GM19455 (cell line): ENCODE data around the gene ADGRV1.
"Not testable (repeated sequence)": the region's sequence is repeated elsewhere in the genome, so short reads cannot be mapped to it uniquely, and the experiment has no call there.

Source experiments
- ATAC-seq: cut with Tn5 transposase; IDR thresholded peaks from one replicate; pipeline ENCODE4 v1.9.1; 2021; ENCODE audit not compliant: unreplicated experiment

Gene ADGRV1

GRCh38 chr5:90645024-90645610, 86.5 kb downstream of the ADGRV1 start:
- ATAC-seq = no peak

- ATAC-seq = no peak
These were observed 92.2 kb downstream of the ADGRV1 start for GRCh38 chr5:90650767-90651166.

GRCh38 chr5:90654215-90654614, 95.6 kb downstream of the ADGRV1 start:
- ATAC-seq = no peak

GRCh38 chr5:90655423-90655822, 96.8 kb downstream of the ADGRV1 start:
- no peak for ATAC-seq

GRCh38 chr5:90657030-90657429, 98.4 kb downstream of the ADGRV1 start:
- ATAC-seq = no peak

- ATAC-seq = no peak
These were observed 99.2 kb downstream of the ADGRV1 start for GRCh38 chr5:90657788-90658187.

- ATAC-seq = no peak
These were observed 100.0 kb downstream of the ADGRV1 start for GRCh38 chr5:90658620-90659019.

GRCh38 chr5:90668079-90668565, 109.5 kb downstream of the ADGRV1 start:
- not testable (repeated sequence) for ATAC-seq

GRCh38 chr5:90675222-90675621, 116.6 kb downstream of the ADGRV1 start:
- no peak for ATAC-seq

GRCh38 chr5:90680921-90681563, 122.4 kb downstream of the ADGRV1 start:
- no peak for ATAC-seq

- no peak for ATAC-seq
These were observed 123.7 kb downstream of the ADGRV1 start for GRCh38 chr5:90682278-90682677.

GRCh38 chr5:90685425-90686022, 126.9 kb downstream of the ADGRV1 start:
- ATAC-seq = no peak

GRCh38 chr5:90686363-90686762, 127.8 kb downstream of the ADGRV1 start:
- ATAC-seq = not testable (repeated sequence)

GRCh38 chr5:90687458-90687857, 128.9 kb downstream of the ADGRV1 start:
- ATAC-seq = not testable (repeated sequence)

GRCh38 chr5:90689064-90689463, 130.5 kb downstream of the ADGRV1 start:
- ATAC-seq = no peak

GRCh38 chr5:90690307-90690706, 131.7 kb downstream of the ADGRV1 start:
- no peak for ATAC-seq

GRCh38 chr5:90691533-90691932, 132.9 kb downstream of the ADGRV1 start:
- no peak for ATAC-seq

GRCh38 chr5:90696153-90696552, 137.6 kb downstream of the ADGRV1 start:
- no peak for ATAC-seq

GRCh38 chr5:90700299-90700698, 141.7 kb downstream of the ADGRV1 start:
- no peak for ATAC-seq

GRCh38 chr5:90703932-90704331, 145.3 kb downstream of the ADGRV1 start:
- ATAC-seq = no peak

- ATAC-seq = no peak
These were observed 149.1 kb downstream of the ADGRV1 start for GRCh38 chr5:90707698-90708097.
